Parathyroid adenoma (tissue), 2 donors: ENCODE results near the gene TMEFF1.

Experiments
- H2AFZ ChIP-seq: fragments of 300-600 bp; sonication (generic); one replicate; pipeline ENCODE4 v1.7.0; 2017; ENCODE audit warnings: antibody characterized with exemption, mild to moderate bottlenecking
- H3K27ac ChIP-seq: fragments of 300-600 bp; sonication (generic); one replicate; pipeline ENCODE4 v1.7.0; 2017
- H3K27me3 ChIP-seq: fragments of 300-600 bp; sonication (generic); one replicate; pipeline ENCODE4 v1.7.0; 2017; ENCODE audit warnings: low read length; ENCODE audit not compliant: control insufficient read depth, insufficient read depth
- H3K36me3 ChIP-seq: fragments of 300-600 bp; sonication (generic); one replicate; pipeline ENCODE4 v1.7.0; 2017; ENCODE audit warnings: low read length; ENCODE audit not compliant: control insufficient read depth, insufficient read depth
- H3K4me1 ChIP-seq: fragments of 300-600 bp; sonication (generic); one replicate; pipeline ENCODE4 v1.7.0; 2017; ENCODE audit warnings: control low read depth
- H3K4me2 ChIP-seq: fragments of 300-600 bp; sonication (generic); one replicate; pipeline ENCODE4 v1.7.0; 2017; ENCODE audit warnings: low read length
- H3K4me3 ChIP-seq: fragments of 300-600 bp; sonication (generic); one replicate; pipeline ENCODE4 v1.7.0; 2017; ENCODE audit warnings: low read depth, low read length
- H3K79me2 ChIP-seq: fragments of 300-600 bp; sonication (generic); one replicate; pipeline ENCODE4 v1.7.0; 2017; ENCODE audit warnings: control low read depth
- H3K9ac ChIP-seq: fragments of 300-600 bp; sonication (generic); one replicate; pipeline ENCODE4 v1.7.0; 2017; ENCODE audit warnings: mild to moderate bottlenecking
- H3K9me3 ChIP-seq: fragments of 300-600 bp; sonication (generic); one replicate; pipeline ENCODE4 v1.7.0; 2017; ENCODE audit warnings: low read length; ENCODE audit not compliant: control insufficient read depth
- CTCF ChIP-seq: fragments of 300-600 bp; sonication (generic); IDR thresholded peaks from one replicate; pipeline ENCODE4 v1.7.0; 2017; ENCODE audit warnings: antibody characterized with exemption, mild to moderate bottlenecking
- donor health status: primary hyperparathyroidism.

The TMEFF1 gene

GRCh38 chr9:100474082-100474923, 1.4 kb downstream of the TMEFF1 start:
- no peaks in the 10 kb centered on the region for H3K79me2 ChIP-seq
- no peak for TF ChIP-seq CTCF
- H3K27ac ChIP-seq = no peak overlapping the region
- no peaks in the 10 kb centered on the region for H3K9me3 ChIP-seq
- H2AFZ ChIP-seq = peak overlapping the region; percentile 65
- H3K9ac ChIP-seq = no peak overlapping the region
- H3K4me1 ChIP-seq = no peaks in the 10 kb centered on the region
- H3K4me3 ChIP-seq = no peak overlapping the region
- peak overlapping the region; percentile 75 for H3K4me2 ChIP-seq
- H3K36me3 ChIP-seq = no peaks in the 10 kb centered on the region
- no peaks in the 10 kb centered on the region for H3K27me3 ChIP-seq

DNA sequence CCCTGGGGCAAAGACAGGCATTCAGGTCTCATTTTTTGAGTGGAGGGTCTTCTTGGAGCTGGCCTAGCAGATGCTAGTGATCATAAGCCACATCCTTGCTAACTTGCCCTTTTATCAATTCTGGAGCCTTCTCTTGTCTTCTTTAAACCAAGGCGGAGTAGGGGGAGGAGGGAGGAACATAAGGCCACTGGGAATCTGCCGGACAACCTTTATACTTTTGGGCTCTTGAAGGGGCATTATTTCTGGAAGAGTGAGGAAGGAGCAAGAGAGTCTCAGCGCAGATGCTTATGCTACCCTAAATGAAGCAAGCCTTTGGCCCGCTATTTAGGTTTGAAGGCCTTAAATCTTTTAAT, 2.0 kb downstream of the TMEFF1 start:
- Histone ChIP-seq H3K36me3 (no peaks in the 10 kb centered on the region), H3K4me3 (no peak overlapping the region), H3K4me2 (no peak overlapping the region), H3K9me3 (no peaks in the 10 kb centered on the region), H3K4me1 (no peaks in the 10 kb centered on the region), H3K27ac (no peak overlapping the region), H3K79me2 (no peaks in the 10 kb centered on the region), H3K27me3 (no peaks in the 10 kb centered on the region), H3K9ac (no peak overlapping the region), H2AFZ (no peak overlapping the region)
- no peak for TF ChIP-seq CTCF

GRCh38 chr9:100477241-100477640, 4.3 kb downstream of the TMEFF1 start:
- no peak overlapping the region for H3K9ac ChIP-seq
- H3K4me2 ChIP-seq = no peak overlapping the region
- H3K27me3 ChIP-seq = no peaks in the 10 kb centered on the region
- no peak for TF ChIP-seq CTCF
- H3K36me3 ChIP-seq = no peaks in the 10 kb centered on the region
- H3K27ac ChIP-seq = no peak overlapping the region
- H3K4me1 ChIP-seq = no peaks in the 10 kb centered on the region
- no peak overlapping the region for H3K4me3 ChIP-seq
- H2AFZ ChIP-seq = no peak overlapping the region
- H3K79me2 ChIP-seq = no peaks in the 10 kb centered on the region
- no peaks in the 10 kb centered on the region for H3K9me3 ChIP-seq

DNA sequence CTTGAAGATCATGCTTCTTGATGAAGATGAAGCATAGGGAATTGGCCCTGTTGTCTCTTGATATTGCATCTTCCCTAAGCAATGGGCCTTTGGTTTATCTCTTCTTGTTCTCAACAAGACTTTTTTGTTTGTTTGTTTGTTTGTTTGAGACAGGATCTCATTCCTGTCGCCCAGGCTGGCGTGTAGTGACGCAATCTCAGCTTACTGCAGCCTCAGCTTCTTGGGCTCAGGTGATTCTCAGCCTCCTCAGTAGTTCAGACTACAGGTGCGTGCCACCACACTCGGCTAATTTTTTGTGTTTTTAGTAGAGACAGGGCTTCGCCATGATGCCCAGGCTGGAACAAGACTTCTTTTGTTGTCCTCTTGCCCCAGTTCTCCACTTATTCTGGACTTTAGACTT, 5.2 kb downstream of the TMEFF1 start:
- no peak overlapping the region for H3K9ac ChIP-seq
- no peak overlapping the region for H3K4me2 ChIP-seq
- H3K4me3 ChIP-seq = no peak overlapping the region
- H2AFZ ChIP-seq = no peak overlapping the region
- no peaks in the 10 kb centered on the region for H3K9me3 ChIP-seq
- no peaks in the 10 kb centered on the region for H3K4me1 ChIP-seq
- no peaks in the 10 kb centered on the region for H3K27me3 ChIP-seq
- no peak for TF ChIP-seq CTCF
- no peak overlapping the region for H3K27ac ChIP-seq
- H3K36me3 ChIP-seq = no peaks in the 10 kb centered on the region
- H3K79me2 ChIP-seq = no peaks in the 10 kb centered on the region

GRCh38 chr9:100479820-100480219, 6.9 kb downstream of the TMEFF1 start:
- Histone ChIP-seq H3K4me2 (no peak overlapping the region), H3K9ac (no peak overlapping the region), H3K27ac (no peak overlapping the region)

More at GRCh38 chr9:100479820-100480219, 6.9 kb downstream of the TMEFF1 start:
- H3K27me3 ChIP-seq = no peaks in the 10 kb centered on the region
- no peaks in the 10 kb centered on the region for H3K79me2 ChIP-seq
- no peaks in the 10 kb centered on the region for H3K9me3 ChIP-seq
- no peak overlapping the region for H3K4me3 ChIP-seq
- no peaks in the 10 kb centered on the region for H3K4me1 ChIP-seq
- H3K36me3 ChIP-seq = no peaks in the 10 kb centered on the region
- no peak for TF ChIP-seq CTCF
- no peak overlapping the region for H2AFZ ChIP-seq
